Endothelial cell of umbilical vein (primary cell): ENCODE data around the gene PCNT. TPM values are rescaled to one million over a fixed set of nuclear protein-coding genes. Genes with fewer than 3 reads are reported as not detected.

Experiments used
- BruUV-seq: library from RNA; stranded (reverse); fragments of 400-500 nt; replicated peaks from 2 replicates; lab custom pipeline; 2021; lab: Mats Ljungman, UMichigan
- CTCF ChIA-PET: fragments of 300-600, 350-600 bp; sonication (Branson Sonifier 250); formaldehyde crosslinking; loops from one replicate; lab custom pipeline; 2021; ENCODE audit warnings: antibody characterized with exemption, inconsistent platforms; lab: Charles Lee
- POLR2A ChIA-PET: fragments of 300-600, 350-600 bp; sonication (Branson Sonifier 250); formaldehyde crosslinking; loops from one replicate; lab custom pipeline; 2021; ENCODE audit warnings: antibody characterized with exemption, inconsistent platforms; lab: Charles Lee
- DNase-seq: peaks from one replicate; pipeline ENCODE4 v3.0.0-alpha.2; 2011; ENCODE audit warnings: low read depth, low spot score
- FAIRE-seq: peaks from 2 replicates; lab custom pipeline; 2011; peaks lifted over from hg19 to GRCh38; lab: Jason Lieb, UNC
- H2AFZ ChIP-seq: 2 replicates; pipeline ENCODE4 v1.6.0; 2012; ENCODE audit warnings: low read depth, low read length, control low read depth, inconsistent platforms
- H3K27ac ChIP-seq: 2 replicates; pipeline ENCODE4 v1.5.1; 2011; ENCODE audit warnings: low read depth, mild to moderate bottlenecking, control low read depth, low read length, moderate library complexity; ENCODE audit not compliant: insufficient read depth
- H3K27me3 ChIP-seq, 2 experiments: 2 replicates each; pipeline versions ENCODE4 v1.6.0 to v1.6.1; 2011; ENCODE audit warnings: low read length in 2 of 2, mixed read lengths in 1 of 2; ENCODE audit not compliant: control insufficient read depth in 2 of 2, insufficient read depth in 2 of 2
- H3K36me3 ChIP-seq, 2 experiments: 2 replicates in 1 of 2; 3 replicates in 1 of 2; pipeline ENCODE4 v1.5.1; 2011; ENCODE audit warnings: low read length in 2 of 2, mild to moderate bottlenecking in 1 of 2, moderate library complexity in 1 of 2; ENCODE audit not compliant: control insufficient read depth in 2 of 2, insufficient read depth in 2 of 2; ENCODE audit errors: extremely low read depth in 1 of 2
- H3K4me1 ChIP-seq: 3 replicates; pipeline ENCODE4 v1.5.1; 2011; ENCODE audit warnings: mild to moderate bottlenecking, low read length; ENCODE audit not compliant: control insufficient read depth, insufficient read depth; ENCODE audit errors: extremely low read depth
- H3K4me2 ChIP-seq: 2 replicates; pipeline ENCODE4 v1.6.1; 2011; ENCODE audit warnings: low read length, control low read depth, mixed read lengths; ENCODE audit not compliant: insufficient read depth
- H3K4me3 ChIP-seq, 3 experiments: fragments of 200-600 bp in 1 of 3; sonication (generic), shearing (Covaris generic) in 1 of 3; replicated peaks in 1 of 3; 2 replicates each; pipeline ENCODE4 v1.5.1; 2011 to 2016; ENCODE audit warnings: control low read depth in 3 of 3, low read length in 3 of 3, mild to moderate bottlenecking in 2 of 3, inconsistent platforms in 1 of 3, low read depth in 1 of 3, moderate library complexity in 1 of 3; ENCODE audit not compliant: insufficient read depth in 1 of 3
- H3K79me2 ChIP-seq: 2 replicates; pipeline ENCODE4 v1.6.0; 2012; ENCODE audit warnings: low read length, inconsistent platforms; ENCODE audit not compliant: control insufficient read depth, insufficient read depth
- H3K9ac ChIP-seq: replicated peaks from 2 replicates; pipeline ENCODE3; 2011; ENCODE audit warnings: low read length, control low read depth; ENCODE audit not compliant: insufficient read depth; ENCODE audit errors: extremely low read depth
- H3K9me1 ChIP-seq: replicated peaks from 3 replicates; pipeline ENCODE4 v1.6.0; 2011; ENCODE audit warnings: mild to moderate bottlenecking, low read length; ENCODE audit not compliant: control insufficient read depth, insufficient read depth; ENCODE audit errors: extremely low read depth
- H3K9me3 ChIP-seq: replicated peaks from 2 replicates; pipeline ENCODE4 v1.5.1; 2012; ENCODE audit warnings: low read length, inconsistent platforms; ENCODE audit not compliant: control insufficient read depth, insufficient read depth
- H4K20me1 ChIP-seq: replicated peaks from 2 replicates; pipeline ENCODE3; 2011; ENCODE audit warnings: mild to moderate bottlenecking, low read length; ENCODE audit not compliant: control insufficient read depth, insufficient read depth; ENCODE audit errors: extremely low read depth
- EZH2 ChIP-seq: IDR thresholded peaks from 2 replicates; pipeline ENCODE4 v1.6.1; 2012; ENCODE audit warnings: borderline replicate concordance, low read depth, mild to moderate bottlenecking, moderate library complexity, low read length, inconsistent platforms; ENCODE audit not compliant: severe bottlenecking
- FOS ChIP-seq: IDR thresholded peaks from 2 replicates; pipeline ENCODE4 v1.6.1; 2011; ENCODE audit warnings: mild to moderate bottlenecking, low read length, moderate library complexity, borderline replicate concordance; ENCODE audit not compliant: insufficient read depth
- GATA2 ChIP-seq: IDR thresholded peaks from 2 replicates; pipeline ENCODE4 v1.7.0; 2011; ENCODE audit warnings: low read depth, mild to moderate bottlenecking, moderate library complexity, mixed read lengths, low read length; ENCODE audit not compliant: insufficient read length, insufficient read depth
- JUN ChIP-seq: IDR thresholded peaks from 2 replicates; pipeline ENCODE4 v1.6.1; 2011; ENCODE audit warnings: borderline replicate concordance, low read depth; ENCODE audit not compliant: insufficient read length, insufficient read depth
- MAX ChIP-seq: IDR thresholded peaks from 2 replicates; pipeline ENCODE4 v1.6.1; 2011; ENCODE audit not compliant: insufficient read depth, insufficient read length
- MYC ChIP-seq: IDR thresholded peaks from one replicate; pipeline ENCODE4 v1.6.1; 2011; ENCODE audit warnings: mild to moderate bottlenecking, low read depth, low read length
- POLR2A ChIP-seq: IDR thresholded peaks from 2 replicates; pipeline ENCODE4 v1.6.1; 2012; ENCODE audit warnings: low read depth, mild to moderate bottlenecking, control low read depth, low read length
- POLR2AphosphoS5 ChIP-seq: IDR thresholded peaks from 2 replicates; pipeline ENCODE4 v1.6.1; 2012; ENCODE audit warnings: low read depth, mild to moderate bottlenecking, control low read depth, low read length, moderate library complexity; ENCODE audit not compliant: insufficient read depth
- dilution Hi-C: fragments of 300-500 bp; cut with MboI; formaldehyde crosslinking; loops from one replicate; pipeline ENCODE4 v1.15.0; 2019; ENCODE audit warnings: low sequenced_read_pairs; ENCODE audit not compliant: extremely low pct_ligation_motif_present
- intact Hi-C: fragments of 100-400 bp; cut with micrococcal nuclease; formaldehyde crosslinking; loops from one replicate; pipeline ENCODE4 v1.10.0; 2022
- polyA plus RNA-seq, 4 experiments: library from polyadenylated mRNA; depleted of rRNA in 3 of 4; stranded (reverse) in 3 of 4; unstranded in 1 of 4; fragments of >200 nt; gene quantifications; 2 replicates each; pipeline versions ENCODE4 v1.2.1 to v1.2.3, GENCODE V29; 2011 to 2012; ENCODE audit warnings: missing spikeins in 1 of 4
- total RNA-seq: library from RNA; stranded (reverse); gene quantifications from 2 replicates; pipeline ENCODE4 v1.2.3, GENCODE V29; 2021
- TF ChIP-seq, protein P1 (sequence below), 2 donors: IDR thresholded peaks; 1 replicate in 1 of 2; 2 replicates in 1 of 2; pipeline ENCODE4 v1.5.1; 2011; ENCODE audit warnings: low read length in 2 of 2, mild to moderate bottlenecking in 2 of 2, moderate library complexity in 2 of 2, control low read depth in 1 of 2, inconsistent platforms in 1 of 2, low read depth in 1 of 2; ENCODE audit not compliant: insufficient read depth in 1 of 2; ENCODE audit errors: extremely low read depth in 1 of 2

The PCNT gene
- total and polyA plus RNA-seq, 2 donors (not counting 3 experiments of a cell fraction or from before 2014, with no cell fraction given), result 9.6 to 49.5 TPM

- intact Hi-C loops (no loop called here), dilution Hi-C loops (no loop called here)
- Histone ChIP-seq H3K27ac (no peak overlapping the region), H2AFZ (no peak overlapping the region), H3K4me1 (no peaks in the 10 kb centered on the region), H4K20me1 (no peaks in the 10 kb centered on the region), H3K4me2 (no peak overlapping the region), H3K4me3 (no peak overlapping the region), H3K36me3 (peaks cover 0 to 5% of the 10 kb centered on the region in 2 experiments), H3K9me1 (no peaks in the 10 kb centered on the region), H3K27me3 (no peaks in the 10 kb centered on the region), H3K79me2 (peaks cover 23% of the 10 kb centered on the region), H3K9me3 (no peaks in the 10 kb centered on the region), H3K9ac (no peak overlapping the region)
- no TSS peak for BruUV-seq
- FAIRE-seq (no peak), DNase-seq (no peak)
- ChIA-PET CTCF (no interaction called here), POLR2A (no interaction called here)
- TF ChIP-seq, protein P1, sequence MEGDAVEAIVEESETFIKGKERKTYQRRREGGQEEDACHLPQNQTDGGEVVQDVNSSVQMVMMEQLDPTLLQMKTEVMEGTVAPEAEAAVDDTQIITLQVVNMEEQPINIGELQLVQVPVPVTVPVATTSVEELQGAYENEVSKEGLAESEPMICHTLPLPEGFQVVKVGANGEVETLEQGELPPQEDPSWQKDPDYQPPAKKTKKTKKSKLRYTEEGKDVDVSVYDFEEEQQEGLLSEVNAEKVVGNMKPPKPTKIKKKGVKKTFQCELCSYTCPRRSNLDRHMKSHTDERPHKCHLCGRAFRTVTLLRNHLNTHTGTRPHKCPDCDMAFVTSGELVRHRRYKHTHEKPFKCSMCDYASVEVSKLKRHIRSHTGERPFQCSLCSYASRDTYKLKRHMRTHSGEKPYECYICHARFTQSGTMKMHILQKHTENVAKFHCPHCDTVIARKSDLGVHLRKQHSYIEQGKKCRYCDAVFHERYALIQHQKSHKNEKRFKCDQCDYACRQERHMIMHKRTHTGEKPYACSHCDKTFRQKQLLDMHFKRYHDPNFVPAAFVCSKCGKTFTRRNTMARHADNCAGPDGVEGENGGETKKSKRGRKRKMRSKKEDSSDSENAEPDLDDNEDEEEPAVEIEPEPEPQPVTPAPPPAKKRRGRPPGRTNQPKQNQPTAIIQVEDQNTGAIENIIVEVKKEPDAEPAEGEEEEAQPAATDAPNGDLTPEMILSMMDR (IDR thresholded peaks at IDR 0.05; ENCODE audit: extremely low read depth in 1 of 2, insufficient read depth in 1 of 2, low read depth in 1 of 2, low read length in 2 of 2), result no peak
- TF ChIP-seq JUN (no peak), MYC (no peak), GATA2 (no peak), MAX (no peak), POLR2AphosphoS5 (no peak), EZH2 (no peak), POLR2A (no peak), FOS (no peak)
Observed at GRCh38 chr21:46376231-46376628, 52.3 kb downstream of the PCNT start.
